NCI-H1417 treated with DMSO at 0.1 percent for 48 hours (cell line): Measurements from ENCODE around the gene MBD4.
"Not testable (repeated sequence)": the region's sequence is repeated elsewhere in the genome, so short reads cannot be mapped to it uniquely, and the experiment has no call there.

Experiments used
- DNase-seq: peaks from one replicate; lab custom pipeline; 2025; lab: John Stamatoyannopoulos, UW

MBD4 gene

DNA sequence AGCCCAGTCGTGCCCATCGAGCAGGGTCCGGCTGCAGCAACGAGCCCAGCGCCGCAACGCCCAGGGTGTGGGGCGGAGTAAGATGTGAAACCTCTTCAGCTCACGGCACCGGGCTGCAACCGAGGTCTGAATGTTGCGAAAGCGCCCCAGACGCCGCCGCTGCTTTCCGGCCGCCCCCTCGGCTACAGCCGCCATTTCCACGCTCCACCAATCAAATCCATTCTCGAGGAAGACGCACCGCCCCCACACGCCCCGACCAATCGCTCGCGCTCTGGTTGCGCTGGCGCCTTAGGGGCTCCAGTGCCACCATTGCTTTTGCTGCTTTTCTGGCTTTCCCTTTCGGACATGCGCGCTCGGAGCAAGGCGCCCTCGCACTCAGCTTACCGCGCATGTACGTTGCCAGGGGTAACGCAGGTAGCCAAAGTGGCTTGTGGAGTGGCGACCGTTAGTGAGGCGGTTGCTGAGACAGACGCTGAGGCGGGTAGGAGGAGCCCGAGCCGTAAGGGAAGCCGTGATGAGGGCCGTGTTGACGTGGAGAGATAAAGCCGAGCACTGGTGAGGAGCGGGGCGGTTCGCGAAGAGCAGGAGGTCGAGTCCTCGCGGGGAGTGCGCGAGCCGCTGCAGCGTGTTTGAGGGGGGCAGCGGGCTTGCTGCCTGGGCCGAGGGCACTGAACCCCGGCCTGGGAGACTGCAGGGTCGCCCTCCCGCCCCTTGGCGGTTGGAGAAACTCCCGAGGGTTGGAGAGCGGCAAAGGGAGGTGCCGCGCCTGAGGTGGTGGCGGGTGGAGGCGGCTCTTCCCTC, at the start of gene MBD4, which contains the start of gene IFT122:
MBD4 (minus strand) TSS at position 132 of the 801 bp plus-strand sequence; CDS start at position 17, 115 bp downstream.
IFT122 (plus strand) TSS at position 408 of the 801 bp plus-strand sequence; CDS start at position 515, 107 bp downstream.
- peak; percentile 100 for DNase-seq

- DNase-seq, result not testable (repeated sequence)
Measured at GRCh38 chr3:129489258-129489657, 49.5 kb upstream of the MBD4 start.

DNA sequence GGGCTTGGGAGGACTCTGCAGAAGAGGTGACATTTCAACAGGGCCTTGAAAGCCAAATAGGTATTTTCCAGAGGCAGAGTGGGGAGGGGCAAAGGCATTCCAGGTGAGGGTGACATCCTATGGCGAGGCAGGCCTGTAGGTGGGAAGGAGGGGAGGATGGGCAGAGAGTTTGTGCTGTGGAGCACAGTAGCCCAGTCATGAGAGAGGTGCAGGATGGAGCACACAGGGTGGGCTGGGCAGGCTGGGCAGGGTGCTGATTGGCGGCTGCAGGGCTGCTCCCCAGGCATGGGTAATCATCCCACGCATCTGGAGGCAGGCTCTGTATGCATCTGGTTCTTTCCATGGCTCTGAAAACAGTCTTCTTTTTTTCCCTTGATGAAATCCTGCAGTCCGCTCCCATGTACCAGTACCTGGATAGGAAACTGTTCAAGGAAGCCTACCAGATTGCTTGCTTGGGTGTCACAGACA, 48.2 kb upstream of the MBD4 start:
- DNase-seq, result not testable (repeated sequence)

GRCh38 chr3:129487183-129487867, 47.6 kb upstream of the MBD4 start:
- DNase-seq, result no peak

GRCh38 chr3:129486664-129487035, 46.9 kb upstream of the MBD4 start:
- no peak for DNase-seq

GRCh38 chr3:129485721-129486663, 46.2 kb upstream of the MBD4 start:
- DNase-seq, result no peak

DNA sequence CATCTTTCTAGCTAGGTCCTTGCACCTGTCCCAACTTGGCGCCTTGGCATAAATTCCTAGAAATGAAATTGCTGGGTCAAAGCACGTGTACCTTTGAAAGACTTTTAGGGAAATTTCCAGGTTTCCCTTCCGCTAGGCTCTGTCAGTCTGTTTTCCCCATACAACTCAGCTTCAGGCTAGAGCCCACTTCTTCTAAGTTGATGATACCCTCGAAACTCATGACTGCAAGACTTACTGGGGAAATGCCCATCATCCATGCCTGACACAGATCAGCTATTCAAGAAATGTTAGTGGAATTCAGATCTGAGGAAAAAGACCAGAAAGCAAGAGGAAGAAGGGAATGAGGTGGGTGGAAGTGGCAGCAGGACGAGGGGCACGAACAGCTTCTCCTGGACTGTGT, 45.4 kb upstream of the MBD4 start:
- not testable (repeated sequence) for DNase-seq

DNA sequence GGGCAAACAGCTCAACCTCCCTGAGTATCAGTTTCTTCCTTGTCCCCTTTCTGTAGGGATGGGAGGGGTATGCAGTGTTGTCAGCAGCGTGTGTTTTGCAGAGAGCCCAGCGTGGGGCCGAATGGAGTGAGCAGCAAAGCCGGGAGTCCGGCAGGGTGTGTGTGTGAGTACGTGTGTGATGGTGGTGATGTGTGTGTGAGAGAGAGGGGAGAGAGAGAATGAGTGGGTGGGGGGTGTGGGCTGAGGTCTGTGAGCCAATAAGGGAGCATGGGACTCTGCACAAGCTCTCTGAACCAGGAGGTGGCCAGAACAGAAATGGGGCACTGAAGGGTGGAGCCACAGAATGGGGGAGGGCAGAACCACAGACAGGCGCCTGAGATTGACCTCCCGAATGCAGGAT, 44.1 kb upstream of the MBD4 start:
- no peak for DNase-seq

GRCh38 chr3:129482721-129483120, 43.0 kb upstream of the MBD4 start:
- no peak for DNase-seq

- DNase-seq, result no peak
Measured at GRCh38 chr3:129481766-129482332, 42.1 kb upstream of the MBD4 start.

- not testable (repeated sequence) for DNase-seq
Measured at GRCh38 chr3:129481225-129481765, 41.5 kb upstream of the MBD4 start.

DNA sequence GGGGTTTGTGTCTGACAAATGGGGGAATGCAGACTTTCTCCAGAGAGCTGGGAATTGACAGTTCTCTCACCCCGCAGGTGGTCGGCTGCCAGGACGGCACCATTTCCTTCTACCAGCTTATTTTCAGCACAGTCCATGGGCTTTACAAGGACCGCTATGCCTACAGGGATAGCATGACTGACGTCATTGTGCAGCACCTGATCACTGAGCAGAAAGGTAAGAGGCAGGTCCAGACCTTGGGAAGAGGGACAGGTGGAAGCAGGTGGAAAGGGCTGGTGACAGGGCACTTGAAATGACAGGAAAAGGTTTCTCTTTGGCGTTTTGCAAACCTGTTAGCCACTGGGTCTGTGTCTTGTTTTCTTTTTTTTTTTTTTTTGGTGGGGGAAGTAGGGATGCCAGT, 36.8 kb upstream of the MBD4 start:
- no peak for DNase-seq

DNA sequence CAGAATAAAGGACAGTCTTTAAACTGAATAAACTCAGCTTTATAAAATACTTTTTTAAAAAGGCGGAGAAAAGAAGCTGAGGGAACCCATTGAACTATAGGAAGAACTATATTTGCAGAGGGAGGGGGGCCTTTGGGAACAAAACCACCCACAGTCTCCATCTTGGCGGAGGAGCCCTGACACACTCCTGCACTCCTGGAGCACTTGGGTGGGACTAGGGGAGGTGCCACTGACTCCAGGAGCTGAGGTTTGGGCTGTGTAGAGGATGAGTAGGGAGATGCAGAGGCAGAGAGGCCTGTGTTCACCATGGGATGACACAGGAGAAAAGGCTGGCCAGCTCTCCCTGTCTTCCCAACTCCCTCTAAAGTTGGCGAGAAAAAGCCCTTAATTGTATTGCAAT, 36.1 kb upstream of the MBD4 start:
- DNase-seq, result no peak

GRCh38 chr3:129474984-129475804, 35.4 kb upstream of the MBD4 start:
- no peak for DNase-seq

DNA sequence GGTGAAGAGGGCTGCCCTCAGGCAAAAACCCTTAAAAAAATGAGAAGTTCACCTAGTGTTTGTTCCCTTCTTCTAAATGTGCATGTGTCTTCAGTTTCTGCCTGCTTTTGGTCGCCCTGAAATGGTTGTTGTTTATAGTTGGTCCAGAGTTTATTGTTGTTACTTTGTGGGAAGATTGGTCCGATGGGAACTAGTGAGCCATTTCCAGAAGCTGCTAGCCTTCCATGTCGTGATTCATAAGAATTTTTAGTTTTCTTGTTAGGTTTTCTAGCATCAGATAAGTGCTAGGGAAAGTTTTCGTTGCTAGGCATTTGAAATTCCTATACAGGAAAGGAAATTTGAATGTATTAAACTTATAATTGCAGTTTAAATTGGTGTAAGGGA, 34.0 kb upstream of the MBD4 start:
- no peak for DNase-seq

GRCh38 chr3:129473067-129473768, 33.5 kb upstream of the MBD4 start:
- DNase-seq, result no peak

- no peak for DNase-seq
Measured at GRCh38 chr3:129470861-129471260, 31.1 kb upstream of the MBD4 start.

DNA sequence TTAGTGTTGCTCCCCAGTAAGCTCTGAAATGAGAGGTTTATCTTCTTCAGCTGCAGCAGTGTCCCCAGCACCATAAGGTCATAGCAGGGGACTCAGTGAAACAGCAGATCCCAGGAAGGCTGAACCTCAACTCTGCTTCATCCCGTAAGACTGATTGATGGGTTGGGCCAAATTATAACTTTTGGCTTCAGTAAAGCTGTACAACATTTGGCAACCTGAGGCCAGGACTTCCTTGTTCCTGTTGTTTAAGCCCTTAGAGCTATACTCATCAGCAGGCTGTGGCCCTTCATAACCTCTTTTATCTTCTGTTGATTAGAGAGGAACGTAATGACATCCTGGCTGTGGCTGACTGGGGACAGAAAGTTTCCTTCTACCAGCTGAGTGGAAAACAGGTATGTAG, 29.3 kb upstream of the MBD4 start:
- no peak for DNase-seq

DNA sequence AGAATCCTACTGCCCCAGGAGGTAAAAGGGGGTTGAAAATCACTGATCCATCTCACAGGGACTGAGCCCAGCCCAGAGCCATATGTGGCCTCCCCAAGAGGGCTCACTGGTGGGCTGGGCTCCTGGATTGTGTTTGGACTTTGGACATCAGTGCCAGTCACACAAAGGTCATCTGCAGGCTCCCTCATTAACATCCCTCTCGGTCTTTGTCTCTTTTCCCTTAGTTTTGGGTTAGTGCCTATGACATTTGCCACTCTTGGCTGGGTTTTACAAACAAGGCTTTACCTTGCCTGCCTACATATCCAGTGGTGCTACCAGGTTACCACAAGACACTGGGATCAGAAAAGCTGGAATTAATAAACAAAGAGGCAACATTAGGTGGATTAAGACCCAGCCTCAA, 28.2 kb upstream of the MBD4 start:
- no peak for DNase-seq

DNA sequence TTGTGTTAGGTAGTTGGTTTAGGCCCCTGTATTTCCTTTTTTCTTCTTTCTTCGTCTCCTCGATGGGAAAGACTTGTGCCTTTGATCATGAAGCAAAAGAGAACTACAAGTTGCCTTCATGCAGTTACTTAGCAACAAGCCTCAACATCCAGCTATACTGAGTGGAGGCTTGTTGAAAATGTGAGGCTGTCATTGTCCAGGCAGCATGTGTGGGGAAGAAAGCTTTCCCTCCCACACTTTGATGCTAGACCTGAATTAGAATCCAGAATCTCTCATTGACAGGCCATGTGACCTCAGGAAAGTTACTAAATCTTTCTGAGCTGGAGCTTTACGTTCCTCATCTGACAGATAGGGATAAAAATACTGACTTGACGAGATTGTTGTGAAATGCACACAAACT, 24.0 kb upstream of the MBD4 start:
- DNase-seq, result no peak
